HepG2 (cell line): Measurements from ENCODE around the gene SLC22A7. TPM values are rescaled to one million over a fixed set of nuclear protein-coding genes. Genes with fewer than 3 reads are reported as not detected.
A peak's percentile ranks its signal among the peaks of the same experiment; 100 is the strongest.

ENCODE experiments used
- ATAC-seq: fragments of 200-7000 bp; cut with Tn5 transposase; 3 replicates; pipeline ENCODE4 v1.9.1; 2020; ENCODE audit warnings: mild to moderate bottlenecking, moderate library complexity
- BruUV-seq: library from RNA; stranded (reverse); fragments of 400-500 nt; replicated peaks from 2 replicates; lab custom pipeline; 2021; lab: Mats Ljungman, UMichigan
- CTCF ChIA-PET: fragments of 300-600 bp; formaldehyde crosslinking; extraction: SDS; loops from one replicate; lab custom pipeline; 2021; ENCODE audit warnings: low total read pairs, inconsistent platforms, low intra/inter-chr PET ratio; lab: Yijun Ruan, JAX
- POLR2A ChIA-PET: fragments of 350-600 bp; sonication (Branson Sonifier 250); formaldehyde crosslinking; loops from one replicate; lab custom pipeline; 2020; ENCODE audit warnings: antibody characterized with exemption, inconsistent platforms; lab: Yijun Ruan, JAX
- DNase-seq: peaks from one replicate; pipeline ENCODE4 v3.0.0-alpha.2; 2015; ENCODE audit warnings: low spot score
- FAIRE-seq: peaks from 3 replicates; lab custom pipeline; 2011; peaks lifted over from hg19 to GRCh38; lab: Jason Lieb, UNC
- H2AFZ ChIP-seq: one replicate; pipeline ENCODE4 v1.6.1; 2011; ENCODE audit warnings: low read length, inconsistent platforms
- H3K27ac ChIP-seq: fragments of 300-600 bp; 3 replicates; pipeline ENCODE4 v1.8.0; 2011; ENCODE audit warnings: mixed run types, mild to moderate bottlenecking, mixed read lengths, low read length, inconsistent platforms; ENCODE audit not compliant: insufficient read depth; ENCODE audit errors: extremely low read length
- H3K27me3 ChIP-seq, 2 experiments: fragments of 200-600 bp in 1 of 2; 2 replicates in 1 of 2; 3 replicates in 1 of 2; pipeline versions ENCODE4 v1.6.0 to v1.8.0; 2011; ENCODE audit warnings: low read length in 2 of 2, mild to moderate bottlenecking in 2 of 2, moderate library complexity in 2 of 2, inconsistent platforms in 1 of 2; ENCODE audit not compliant: insufficient read depth in 2 of 2, control insufficient read depth in 1 of 2
- H3K36me3 ChIP-seq, 2 experiments: fragments of 200-600 bp in 1 of 2; replicated peaks in 1 of 2; 2 replicates in 1 of 2; 3 replicates in 1 of 2; pipeline versions ENCODE4 v1.5.1 to v1.8.0; 2011; ENCODE audit warnings: low read length in 2 of 2, inconsistent platforms in 1 of 2; ENCODE audit not compliant: insufficient read depth in 2 of 2, control insufficient read depth in 1 of 2
- H3K4me1 ChIP-seq: 2 replicates; pipeline ENCODE4 v1.5.1; 2012; ENCODE audit warnings: low read length, inconsistent platforms; ENCODE audit not compliant: insufficient read depth
- H3K4me2 ChIP-seq: 2 replicates; pipeline ENCODE4 v1.6.0; 2011; ENCODE audit warnings: low read depth, low read length, inconsistent platforms
- H3K4me3 ChIP-seq, 3 experiments: fragments of 200-600 bp in 1 of 3; sonication (generic), shearing (Covaris generic) in 1 of 3; replicated peaks in 1 of 3; 2 replicates each; pipeline ENCODE4 v1.5.1; 2011 to 2016; ENCODE audit warnings: low read length in 3 of 3, inconsistent platforms in 2 of 3, low read depth in 2 of 3, mild to moderate bottlenecking in 2 of 3, control low read depth in 1 of 3, mixed read lengths in 1 of 3; ENCODE audit not compliant: insufficient read depth in 1 of 3
- H3K79me2 ChIP-seq: one replicate; pipeline ENCODE4 v1.6.1; 2011; ENCODE audit warnings: low read length, inconsistent platforms; ENCODE audit not compliant: insufficient read depth
- H3K9ac ChIP-seq: 2 replicates; pipeline ENCODE4 v1.6.0; 2011; ENCODE audit warnings: mild to moderate bottlenecking, low read depth, low read length, inconsistent platforms; ENCODE audit not compliant: insufficient read depth
- H3K9me3 ChIP-seq: 2 replicates; pipeline ENCODE4 v1.5.1; 2012; ENCODE audit warnings: mild to moderate bottlenecking, low read length
- H4K20me1 ChIP-seq: 2 replicates; pipeline ENCODE4 v1.6.0; 2011; ENCODE audit warnings: inconsistent platforms, mild to moderate bottlenecking, low read length, moderate library complexity; ENCODE audit not compliant: insufficient read depth
- ARHGAP35 ChIP-seq: sonication (generic); formaldehyde crosslinking; IDR thresholded peaks from 2 replicates; pipeline ENCODE4 v1.9.0; 2022; ENCODE audit warnings: mild to moderate bottlenecking, inconsistent platforms, moderate library complexity, missing genetic modification reagents, borderline replicate concordance
- CTCF ChIP-seq: sonication (generic); formaldehyde crosslinking; IDR thresholded peaks from 2 replicates; pipeline ENCODE4 v1.5.0; 2020; ENCODE audit warnings: mild to moderate bottlenecking, missing genetic modification reagents, moderate library complexity
- HNF4G ChIP-seq, 2 experiments: sonication (generic) in 1 of 2; formaldehyde crosslinking in 1 of 2; IDR thresholded peaks; 2 replicates each; pipeline versions ENCODE4 v1.4.0 to v1.6.1; 2011 to 2020; ENCODE audit warnings: borderline replicate concordance in 2 of 2, low read depth in 2 of 2, mild to moderate bottlenecking in 2 of 2, low read length in 1 of 2, missing genetic modification reagents in 1 of 2, moderate library complexity in 1 of 2
- KAT7 ChIP-seq: IDR thresholded peaks from 2 replicates; pipeline ENCODE4 v1.6.1; 2018; ENCODE audit warnings: borderline replicate concordance, missing compliant biosample characterization
- KLF11 ChIP-seq: IDR thresholded peaks from 2 replicates; pipeline ENCODE4 v1.6.1; 2016; ENCODE audit warnings: missing compliant biosample characterization
- NCOA1 ChIP-seq: sonication (generic); formaldehyde crosslinking; IDR thresholded peaks from 2 replicates; pipeline ENCODE4 v1.9.0; 2021; ENCODE audit warnings: missing genetic modification reagents
- PAF1 ChIP-seq: IDR thresholded peaks from 2 replicates; pipeline ENCODE4 v1.6.1; 2016; ENCODE audit warnings: missing genetic modification reagents, missing compliant biosample characterization
- ZNF253 ChIP-seq: sonication (generic); formaldehyde crosslinking; IDR thresholded peaks from 2 replicates; pipeline ENCODE4 v1.8.0; 2022; ENCODE audit warnings: mild to moderate bottlenecking, missing genetic modification reagents, borderline replicate concordance
- ZNF598 ChIP-seq: sonication (generic); formaldehyde crosslinking; IDR thresholded peaks from 2 replicates; pipeline ENCODE4 v1.5.1; 2020; ENCODE audit warnings: mild to moderate bottlenecking, missing genetic modification reagents, borderline replicate concordance
- ZNF607 ChIP-seq: sonication (generic); formaldehyde crosslinking; IDR thresholded peaks from 2 replicates; pipeline ENCODE4 v1.5.1; 2020; ENCODE audit warnings: missing genetic modification reagents, mild to moderate bottlenecking, borderline replicate concordance
- ZNF678 ChIP-seq: sonication (generic); formaldehyde crosslinking; IDR thresholded peaks from 2 replicates; pipeline ENCODE4 v1.4.0; 2020; ENCODE audit warnings: mild to moderate bottlenecking, missing genetic modification reagents
- ZNF747 ChIP-seq: sonication (generic); formaldehyde crosslinking; IDR thresholded peaks from 2 replicates; pipeline ENCODE4 v1.8.1; 2023; ENCODE audit warnings: missing genetic modification reagents, mild to moderate bottlenecking, borderline replicate concordance
- ZNF766 ChIP-seq: sonication (generic); formaldehyde crosslinking; IDR thresholded peaks from 2 replicates; pipeline ENCODE4 v1.5.0; 2020; ENCODE audit warnings: missing genetic modification reagents, borderline replicate concordance
- WGBS: methylation state at CpG from one replicate; pipeline ENCODE4 v1.1.6; 2017; ENCODE audit warnings: low lambda C conversion rate; 5-methylcytosine and 5-hydroxymethylcytosine counted together
- in situ Hi-C: cut with HindIII; loops from 2 replicates; pipeline ENCODE4 v1.10.0; 2017; ENCODE audit warnings: low pct_unique_long_range_greater_than_20kb; ENCODE audit not compliant: extremely low pct_ligation_motif_present
- intact Hi-C: fragments of 100-400 bp; cut with micrococcal nuclease; formaldehyde crosslinking; loops from one replicate; pipeline ENCODE4 v1.10.0; 2022; ENCODE audit not compliant: unreplicated experiment
- polyA plus RNA-seq, 8 experiments: library from polyadenylated mRNA; depleted of rRNA in 3 of 8; stranded (reverse) in 7 of 8; unstranded in 1 of 8; fragments of >200 nt; fragmentation: Illumina TruSeq in 4 of 8; extraction: Trizol in 4 of 8; gene quantifications; 2 replicates each; pipeline versions ENCODE4 v1.2.1 to v1.2.3, GENCODE V29; 2011 to 2016; ENCODE audit warnings: low read depth in 4 of 8, missing spikeins in 1 of 8, mixed read lengths in 1 of 8; ENCODE audit not compliant: insufficient read depth in 1 of 8
- total RNA-seq, 5 experiments: library from RNA; depleted of rRNA; stranded (reverse); fragments of >200 nt; fragmentation: Illumina TruSeq; extraction: Trizol; gene quantifications; 2 replicates each; pipeline ENCODE4 v1.2.3, GENCODE V29; 2016; ENCODE audit warnings: low read depth in 1 of 5
- TF ChIP-seq, protein P1 (sequence below): sonication (generic); formaldehyde crosslinking; IDR thresholded peaks from 2 replicates; pipeline ENCODE4 v1.9.0; 2021; ENCODE audit warnings: missing genetic modification reagents, mild to moderate bottlenecking, borderline replicate concordance
- TF ChIP-seq, protein P2 (sequence below): sonication (generic); formaldehyde crosslinking; IDR thresholded peaks from 2 replicates; pipeline ENCODE4 v1.4.0; 2020; ENCODE audit warnings: mild to moderate bottlenecking, missing genetic modification reagents

SLC22A7 gene
- total and polyA plus RNA-seq, 2 of the 13 experiments (the other 11 are each of a cell fraction or from before 2014, with no cell fraction given) = 5.3 to 22.6 TPM

- TF ChIP-seq ZNF253 (CRISPR knock-in tag) (no peak), PAF1 (CRISPR knock-in tag) (no peak), NCOA1 (CRISPR knock-in tag) (no peak), ZNF607 (CRISPR knock-in tag) (no peak), KLF11 (CRISPR knock-in tag) (no peak), ZNF678 (CRISPR knock-in tag) (no peak), KAT7 (CRISPR knock-in tag) (no peak), ZNF766 (CRISPR knock-in tag) (no peak)
- TF ChIP-seq, protein P1, sequence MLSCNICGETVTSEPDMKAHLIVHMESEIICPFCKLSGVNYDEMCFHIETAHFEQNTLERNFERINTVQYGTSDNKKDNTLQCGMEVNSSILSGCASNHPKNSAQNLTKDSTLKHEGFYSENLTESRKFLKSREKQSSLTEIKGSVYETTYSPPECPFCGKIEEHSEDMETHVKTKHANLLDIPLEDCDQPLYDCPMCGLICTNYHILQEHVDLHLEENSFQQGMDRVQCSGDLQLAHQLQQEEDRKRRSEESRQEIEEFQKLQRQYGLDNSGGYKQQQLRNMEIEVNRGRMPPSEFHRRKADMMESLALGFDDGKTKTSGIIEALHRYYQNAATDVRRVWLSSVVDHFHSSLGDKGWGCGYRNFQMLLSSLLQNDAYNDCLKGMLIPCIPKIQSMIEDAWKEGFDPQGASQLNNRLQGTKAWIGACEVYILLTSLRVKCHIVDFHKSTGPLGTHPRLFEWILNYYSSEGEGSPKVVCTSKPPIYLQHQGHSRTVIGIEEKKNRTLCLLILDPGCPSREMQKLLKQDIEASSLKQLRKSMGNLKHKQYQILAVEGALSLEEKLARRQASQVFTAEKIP (CRISPR knock-in tag) = no peak
Measured at GRCh38 chr6:43291708-43292107, 6.4 kb upstream of the SLC22A7 start (continued).

DNA sequence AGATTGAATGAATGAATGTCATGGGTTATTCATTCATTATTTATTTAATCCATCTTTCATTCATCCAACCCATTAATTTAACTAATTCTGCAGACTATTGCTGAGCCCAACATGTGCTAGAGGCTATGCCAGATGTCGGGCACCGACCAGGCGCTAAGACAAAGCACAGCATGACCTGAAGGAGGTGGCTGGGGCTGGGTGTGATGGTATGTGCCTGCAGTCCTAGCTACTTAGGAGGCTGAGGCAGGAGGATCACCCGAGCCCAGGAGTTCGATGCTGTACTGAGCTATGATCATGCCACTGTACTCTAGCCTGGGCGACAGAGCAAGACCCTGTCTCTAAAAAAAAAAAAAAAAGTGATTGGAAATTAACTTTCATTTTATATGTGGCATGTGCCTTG is 5.7 kb upstream of the SLC22A7 start:
- peaks cover 96% of the 10 kb centered on the region for H3K4me1 ChIP-seq
- no peaks in the 10 kb centered on the region for H3K36me3 ChIP-seq
- no peak overlapping the region for H3K9ac ChIP-seq
- H3K4me2 ChIP-seq = no peak overlapping the region
- no peak overlapping the region for H3K4me3 ChIP-seq
- no peak overlapping the region for H2AFZ ChIP-seq
- CTCF ChIA-PET = no interaction called here
- intact Hi-C loops = no loop called here
- FAIRE-seq (no peak), DNase-seq (no peak), ATAC-seq (no peak)
- WGBS = 96% methylated on average over 6 of the region's 6 CpGs
- H3K27ac ChIP-seq = peak overlapping the region; percentile 96
- in situ Hi-C loops = no loop called here
- POLR2A ChIA-PET = interaction anchor here (1.2 to 8.3 kb wide), 2 partner anchors 21 to 46 kb away, joined by 3 to 314 read pairs; no protein-coding TSS in a partner anchor
- no peaks in the 10 kb centered on the region for H3K27me3 ChIP-seq
- H4K20me1 ChIP-seq = no peaks in the 10 kb centered on the region
- no TSS peak for BruUV-seq
- H3K9me3 ChIP-seq = no peaks in the 10 kb centered on the region
- H3K79me2 ChIP-seq = no peaks in the 10 kb centered on the region
- 0 out of 2 replicates have a peak, but pooled peaks have one; percentile 66 for TF ChIP-seq ZNF598 (CRISPR knock-in tag)
- no peak for TF ChIP-seq CTCF
- no peak for TF ChIP-seq HNF4G (IDR thresholded peaks at IDR 0.05; ENCODE audit: borderline replicate concordance, low read depth, low read length)
- TF ChIP-seq HNF4G (CRISPR knock-in tag; IDR thresholded peaks at IDR 0.05; ENCODE audit: borderline replicate concordance, low read depth) = 0 out of 2 replicates have a peak, but pooled peaks have one; percentile 31
- TF ChIP-seq ARHGAP35 (CRISPR knock-in tag) = 0 out of 2 replicates have a peak, but pooled peaks have one; percentile 56
- TF ChIP-seq, protein P2, sequence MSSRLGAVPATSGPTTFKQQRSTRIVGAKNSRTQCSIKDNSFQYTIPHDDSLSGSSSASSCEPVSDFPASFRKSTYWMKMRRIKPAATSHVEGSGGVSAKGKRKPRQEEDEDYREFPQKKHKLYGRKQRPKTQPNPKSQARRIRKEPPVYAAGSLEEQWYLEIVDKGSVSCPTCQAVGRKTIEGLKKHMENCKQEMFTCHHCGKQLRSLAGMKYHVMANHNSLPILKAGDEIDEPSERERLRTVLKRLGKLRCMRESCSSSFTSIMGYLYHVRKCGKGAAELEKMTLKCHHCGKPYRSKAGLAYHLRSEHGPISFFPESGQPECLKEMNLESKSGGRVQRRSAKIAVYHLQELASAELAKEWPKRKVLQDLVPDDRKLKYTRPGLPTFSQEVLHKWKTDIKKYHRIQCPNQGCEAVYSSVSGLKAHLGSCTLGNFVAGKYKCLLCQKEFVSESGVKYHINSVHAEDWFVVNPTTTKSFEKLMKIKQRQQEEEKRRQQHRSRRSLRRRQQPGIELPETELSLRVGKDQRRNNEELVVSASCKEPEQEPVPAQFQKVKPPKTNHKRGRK = no peak
- TF ChIP-seq ZNF747 (CRISPR knock-in tag) = no peak
